Progenitor cell of endocrine pancreas (in vitro differentiated cells): ENCODE data around the gene PRC1. TPM values are rescaled to one million over a fixed set of nuclear protein-coding genes. Genes with fewer than 3 reads are reported as not detected.

Experiments
- DNase-seq: peaks from one replicate; pipeline ENCODE4 v3.0.0; 2021; ENCODE audit warnings: low spot score; ENCODE audit not compliant: unreplicated experiment
- H3K27ac Mint-ChIP-seq: 2 replicates; pipeline ENCODE4 v1.8.0; 2021; ENCODE audit warnings: mild to moderate bottlenecking, moderate library complexity, mixed read lengths
- H3K27me3 Mint-ChIP-seq: 2 replicates; pipeline ENCODE4 v1.8.0; 2021; ENCODE audit warnings: mixed read lengths
- H3K36me3 Mint-ChIP-seq: 2 replicates; pipeline ENCODE4 v1.8.0; 2022; ENCODE audit warnings: mixed read lengths; ENCODE audit not compliant: insufficient read depth
- H3K4me1 Mint-ChIP-seq: 2 replicates; pipeline ENCODE4 v1.8.0; 2021; ENCODE audit warnings: low read depth, mixed read lengths
- H3K4me3 Mint-ChIP-seq: 2 replicates; pipeline ENCODE4 v1.8.0; 2021; ENCODE audit warnings: low read depth, mild to moderate bottlenecking, moderate library complexity, mixed read lengths
- H3K9me3 Mint-ChIP-seq: 2 replicates; pipeline ENCODE4 v1.8.0; 2021; ENCODE audit warnings: low read depth, mixed read lengths
- CTCF ChIP-seq: fragments of 200-600 bp; sonication (generic); IDR thresholded peaks from one replicate; pipeline ENCODE4 v1.5.0; 2021; ENCODE audit warnings: antibody characterized with exemption, mild to moderate bottlenecking; ENCODE audit not compliant: unreplicated experiment
- total RNA-seq: library from RNA; stranded (reverse); gene quantifications from 2 replicates; pipeline ENCODE4 v1.2.1, GENCODE V29; 2021

PRC1 gene
- total RNA-seq, 1 donor from 2014 or later = 79.1 TPM

GRCh38 chr15:90949979-90950675 is 44.2 kb downstream of the PRC1 start:
- no peak for TF ChIP-seq CTCF

GRCh38 chr15:90948506-90948905 is 45.8 kb downstream of the PRC1 start:
- no peak for DNase-seq
- Mint-ChIP-seq H3K4me3 (no peak overlapping the region), H3K36me3 (peaks cover 13% of the 10 kb centered on the region), H3K4me1 (no peaks in the 10 kb centered on the region), H3K9me3 (no peaks in the 10 kb centered on the region), H3K27ac (no peak overlapping the region), H3K27me3 (no peaks in the 10 kb centered on the region)
- TF ChIP-seq CTCF = no peak

More at GRCh38 chr15:90949979-90950675, 44.2 kb downstream of the PRC1 start:
- H3K36me3 Mint-ChIP-seq = peaks cover 10% of the 10 kb centered on the region
- H3K4me1 Mint-ChIP-seq = no peaks in the 10 kb centered on the region
- no peaks in the 10 kb centered on the region for H3K9me3 Mint-ChIP-seq
- H3K4me3 Mint-ChIP-seq = no peak overlapping the region
- DNase-seq = no peak
- no peak overlapping the region for H3K27ac Mint-ChIP-seq
- no peaks in the 10 kb centered on the region for H3K27me3 Mint-ChIP-seq

GRCh38 chr15:90947577-90948357 is 46.6 kb downstream of the PRC1 start:
- no peak overlapping the region for H3K4me3 Mint-ChIP-seq
- peaks cover 11% of the 10 kb centered on the region for H3K36me3 Mint-ChIP-seq
- TF ChIP-seq CTCF = no peak
- H3K4me1 Mint-ChIP-seq = no peaks in the 10 kb centered on the region
- H3K9me3 Mint-ChIP-seq = no peaks in the 10 kb centered on the region
- H3K27me3 Mint-ChIP-seq = no peaks in the 10 kb centered on the region
- no peak overlapping the region for H3K27ac Mint-ChIP-seq
- DNase-seq = no peak

GRCh38 chr15:90946941-90947576 is 47.3 kb downstream of the PRC1 start:
- H3K9me3 Mint-ChIP-seq = no peaks in the 10 kb centered on the region
- no peaks in the 10 kb centered on the region for H3K27me3 Mint-ChIP-seq
- peaks cover 10% of the 10 kb centered on the region for H3K36me3 Mint-ChIP-seq
- no peak for DNase-seq
- no peak for TF ChIP-seq CTCF
- H3K4me1 Mint-ChIP-seq = no peaks in the 10 kb centered on the region
- no peak overlapping the region for H3K27ac Mint-ChIP-seq
- no peak overlapping the region for H3K4me3 Mint-ChIP-seq

- no peak overlapping the region for H3K27ac Mint-ChIP-seq
- peaks cover 7% of the 10 kb centered on the region for H3K36me3 Mint-ChIP-seq
- no peak for TF ChIP-seq CTCF
- no peaks in the 10 kb centered on the region for H3K27me3 Mint-ChIP-seq
- H3K4me3 Mint-ChIP-seq = no peak overlapping the region
- no peaks in the 10 kb centered on the region for H3K9me3 Mint-ChIP-seq
- no peaks in the 10 kb centered on the region for H3K4me1 Mint-ChIP-seq
- DNase-seq = no peak
These were observed 47.8 kb downstream of the PRC1 start for GRCh38 chr15:90946538-90946937.
